Activated CD4-positive, alpha-beta T cell treated with anti-CD3 and anti-CD28 coated beads, Interleukin-2, amount 10 ng/mL, durations not matched to agents 24 days and 14 days (primary cell): Measurements from ENCODE around the gene GRIN3A. TPM values are rescaled to one million over a fixed set of nuclear protein-coding genes. Genes with fewer than 3 reads are reported as not detected.

Experiments
- DNase-seq: peaks from one replicate; pipeline ENCODE4 v3.0.0; 2022
- H3K27ac Mint-ChIP-seq: one replicate; pipeline ENCODE4 v1.8.0; 2022; ENCODE audit warnings: mild to moderate bottlenecking, mixed read lengths
- H3K27me3 Mint-ChIP-seq: one replicate; pipeline ENCODE4 v1.8.0; 2022; ENCODE audit warnings: mixed read lengths
- H3K36me3 Mint-ChIP-seq: one replicate; pipeline ENCODE4 v1.8.0; 2022; ENCODE audit warnings: low read depth, mild to moderate bottlenecking, mixed read lengths
- H3K4me1 Mint-ChIP-seq: one replicate; pipeline ENCODE4 v1.8.0; 2021; ENCODE audit warnings: mixed read lengths
- H3K4me3 Mint-ChIP-seq: one replicate; pipeline ENCODE4 v1.8.0; 2022; ENCODE audit warnings: mild to moderate bottlenecking, moderate library complexity, mixed read lengths
- H3K9me3 Mint-ChIP-seq: one replicate; pipeline ENCODE4 v1.8.0; 2021; ENCODE audit warnings: mixed read lengths
- intact Hi-C: fragments of 100-400 bp; cut with micrococcal nuclease; formaldehyde crosslinking; loops from one replicate; pipeline ENCODE4 v1.15.1; 2023
- total RNA-seq: library from RNA; stranded (reverse); gene quantifications from 2 replicates; pipeline ENCODE4 v1.2.3, GENCODE V29; 2022

Gene GRIN3A
- total RNA-seq, 1 donor from 2014 or later: not detected

DNA sequence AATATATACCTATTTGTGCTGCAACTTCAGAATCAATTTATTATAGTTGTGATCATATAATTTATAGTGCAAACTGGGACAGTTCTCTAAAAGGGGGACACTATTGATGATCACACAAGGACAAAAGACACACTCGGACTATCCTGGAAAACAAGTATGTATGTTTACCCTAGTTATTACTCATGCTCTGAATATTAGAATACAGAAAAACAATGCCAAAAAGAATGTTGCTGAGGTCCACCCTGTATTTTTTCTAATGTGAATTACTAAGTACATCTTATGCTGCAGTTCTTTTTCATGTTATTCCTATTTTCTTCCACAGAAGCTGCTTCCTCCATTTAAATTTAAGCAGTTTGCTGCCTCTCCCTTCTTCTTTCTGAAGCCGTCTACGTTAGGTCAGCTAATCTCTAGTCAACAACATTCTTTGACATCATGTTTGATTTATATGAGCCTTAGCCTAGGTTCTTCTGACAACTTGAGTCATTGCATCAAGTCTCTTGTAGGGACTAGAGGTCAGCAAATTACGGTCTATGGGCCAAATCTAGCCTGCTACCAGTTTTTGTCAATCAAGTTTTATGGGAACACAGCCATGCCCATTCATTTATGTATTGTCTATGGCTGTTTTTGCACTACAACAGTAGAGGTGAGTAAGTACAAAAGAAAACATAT lies 103.6 kb downstream of the GRIN3A start:
- Mint-ChIP-seq H3K4me3 (no peak overlapping the region), H3K27ac (no peak overlapping the region), H3K36me3 (no peaks in the 10 kb centered on the region), H3K27me3 (peaks cover 2% of the 10 kb centered on the region), H3K4me1 (no peaks in the 10 kb centered on the region), H3K9me3 (no peaks in the 10 kb centered on the region)
- intact Hi-C loops: no loop called here
- no peak for DNase-seq

DNA sequence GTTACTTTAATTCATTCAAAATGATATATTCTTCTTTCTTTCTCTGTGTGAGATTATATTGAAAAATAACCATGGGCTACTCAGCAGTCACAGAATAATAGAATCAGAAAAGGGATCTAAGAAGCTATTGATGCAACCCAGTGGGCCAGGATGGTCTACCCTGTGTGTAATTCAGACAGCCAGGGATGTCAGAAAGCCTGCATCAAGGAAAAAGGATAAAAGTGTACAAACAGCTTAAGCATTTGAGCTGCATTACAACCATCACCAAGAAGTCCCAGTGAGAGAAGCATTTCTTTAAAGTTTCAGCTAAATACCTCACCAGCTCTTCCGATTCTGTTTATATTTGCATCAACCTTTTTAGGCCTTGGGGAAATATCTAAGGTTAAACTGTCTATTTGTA lies 105.8 kb downstream of the GRIN3A start:
- no peaks in the 10 kb centered on the region for H3K4me1 Mint-ChIP-seq
- no peaks in the 10 kb centered on the region for H3K36me3 Mint-ChIP-seq
- no peak overlapping the region for H3K27ac Mint-ChIP-seq
- H3K27me3 Mint-ChIP-seq: peaks cover 2% of the 10 kb centered on the region
- H3K4me3 Mint-ChIP-seq: no peak overlapping the region
- intact Hi-C loops: no loop called here
- no peak for DNase-seq
- H3K9me3 Mint-ChIP-seq: no peaks in the 10 kb centered on the region

DNA sequence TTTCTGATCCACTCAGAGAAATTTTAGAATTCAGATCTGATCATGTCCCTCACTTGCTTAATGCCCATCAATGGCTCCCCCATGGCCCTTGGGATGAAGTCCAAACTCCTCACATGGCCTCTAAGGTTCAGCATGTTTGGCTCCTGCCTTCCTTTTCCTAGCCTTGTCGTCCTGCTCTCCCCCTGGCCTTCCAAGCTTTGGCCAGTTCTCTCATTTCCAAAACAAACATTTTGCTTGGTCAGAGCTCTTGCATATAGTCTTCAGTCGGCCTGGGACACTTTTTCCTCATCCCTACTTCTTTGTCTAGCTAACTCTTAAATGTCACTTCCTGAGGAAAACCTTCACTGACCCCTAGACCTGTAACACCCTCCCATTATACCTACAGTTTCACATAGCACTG lies 106.6 kb downstream of the GRIN3A start:
- Mint-ChIP-seq H3K27me3 (peaks cover 2% of the 10 kb centered on the region), H3K36me3 (no peaks in the 10 kb centered on the region), H3K9me3 (no peaks in the 10 kb centered on the region), H3K27ac (no peak overlapping the region), H3K4me3 (no peak overlapping the region), H3K4me1 (no peaks in the 10 kb centered on the region)
- intact Hi-C loops: no loop called here
- no peak for DNase-seq

DNA sequence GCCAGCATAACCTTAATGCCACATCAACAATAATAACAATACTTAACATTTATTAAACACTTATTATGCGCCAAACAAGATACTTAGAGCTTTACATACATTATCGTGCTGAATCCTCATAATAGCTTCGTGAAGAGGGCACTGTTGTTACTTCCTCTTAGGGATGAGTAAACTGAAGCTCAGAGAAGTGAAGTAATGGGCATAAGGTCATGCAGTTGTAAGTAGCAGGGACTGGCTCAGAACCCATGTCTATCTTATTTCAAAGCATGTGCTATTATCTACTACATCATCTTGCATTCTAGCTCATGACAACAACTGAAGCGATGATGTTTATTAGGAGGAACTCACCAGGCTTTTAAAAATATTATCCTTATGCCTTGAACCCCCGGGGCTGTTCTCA lies 108.8 kb downstream of the GRIN3A start:
- Mint-ChIP-seq H3K27me3 (peaks cover 2% of the 10 kb centered on the region), H3K36me3 (no peaks in the 10 kb centered on the region), H3K4me1 (no peaks in the 10 kb centered on the region), H3K4me3 (no peak overlapping the region), H3K9me3 (no peaks in the 10 kb centered on the region), H3K27ac (no peak overlapping the region)
- DNase-seq: no peak
- intact Hi-C loops: no loop called here

DNA sequence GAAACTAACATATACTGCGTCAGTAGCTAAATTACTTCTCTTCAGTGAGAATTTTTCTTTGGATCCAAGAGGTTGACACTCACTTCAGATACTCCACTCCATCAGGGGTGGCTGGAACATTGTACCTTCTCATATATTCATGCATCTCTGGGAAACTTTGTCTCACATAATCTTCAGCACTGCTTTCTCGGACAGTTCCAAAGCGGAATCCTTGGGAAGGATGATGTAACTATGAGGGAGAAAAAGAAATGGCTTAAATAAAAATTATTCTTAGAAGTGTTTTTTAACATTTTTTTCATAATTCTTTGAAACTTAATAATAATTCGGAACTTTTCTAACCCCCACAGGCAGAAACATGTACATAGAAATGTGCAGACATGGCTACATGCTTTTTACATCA lies 110.3 kb downstream of the GRIN3A start:
- no peaks in the 10 kb centered on the region for H3K4me1 Mint-ChIP-seq
- no peak overlapping the region for H3K4me3 Mint-ChIP-seq
- no peaks in the 10 kb centered on the region for H3K36me3 Mint-ChIP-seq
- intact Hi-C loops: no loop called here
- H3K27me3 Mint-ChIP-seq: peaks cover 2% of the 10 kb centered on the region
- no peak for DNase-seq
- H3K9me3 Mint-ChIP-seq: no peaks in the 10 kb centered on the region
- H3K27ac Mint-ChIP-seq: no peak overlapping the region

DNA sequence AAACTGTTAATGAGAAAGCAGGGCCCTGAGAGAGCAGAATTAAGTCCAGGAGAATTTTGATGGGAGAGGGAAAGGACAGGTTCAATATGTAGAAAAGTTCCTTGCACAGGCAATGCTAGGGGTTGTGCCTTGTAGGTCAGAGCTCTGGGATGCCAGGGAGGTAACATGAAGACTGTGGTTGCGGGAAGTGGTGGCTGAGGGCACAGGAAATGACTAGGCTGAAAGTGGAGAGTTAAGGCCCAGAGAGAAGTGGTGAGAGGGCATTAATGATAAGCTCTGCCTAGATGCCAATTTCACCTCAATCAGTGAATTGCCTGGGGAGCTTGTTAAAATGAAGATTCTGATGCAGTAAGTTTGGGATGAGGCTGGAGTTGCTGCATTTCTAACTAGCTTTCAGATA lies 112.2 kb downstream of the GRIN3A start:
- no peaks in the 10 kb centered on the region for H3K36me3 Mint-ChIP-seq

DNA sequence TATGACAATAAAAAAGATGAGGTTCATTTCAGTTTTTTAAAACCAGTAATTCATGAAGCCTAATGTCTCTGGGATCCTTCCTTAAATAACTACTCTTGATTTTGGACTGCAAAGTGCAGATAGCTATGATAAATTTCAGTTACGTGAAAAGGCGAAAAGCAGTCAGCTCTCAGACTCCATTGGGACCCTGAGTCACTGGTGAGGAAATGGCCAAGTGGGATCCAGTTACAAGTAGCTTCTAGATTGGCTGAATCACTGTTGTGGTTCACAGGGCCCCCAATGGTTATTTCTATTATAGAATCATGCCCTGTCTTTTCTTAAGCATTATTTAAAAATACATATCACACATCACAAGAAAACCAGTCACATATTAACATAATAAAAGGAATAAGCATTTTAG lies 112.6 kb downstream of the GRIN3A start:
- H3K4me3 Mint-ChIP-seq: no peak overlapping the region
- no peaks in the 10 kb centered on the region for H3K4me1 Mint-ChIP-seq
- peaks cover 2% of the 10 kb centered on the region for H3K27me3 Mint-ChIP-seq
- DNase-seq: no peak
- no peaks in the 10 kb centered on the region for H3K36me3 Mint-ChIP-seq
- intact Hi-C loops: no loop called here
- H3K27ac Mint-ChIP-seq: no peak overlapping the region
- no peaks in the 10 kb centered on the region for H3K9me3 Mint-ChIP-seq

More for the DNA sequence above, 112.2 kb downstream of the GRIN3A start:
- Mint-ChIP-seq H3K9me3 (no peaks in the 10 kb centered on the region), H3K4me3 (no peak overlapping the region), H3K4me1 (no peaks in the 10 kb centered on the region), H3K27me3 (peaks cover 2% of the 10 kb centered on the region), H3K27ac (no peak overlapping the region)
- DNase-seq: no peak
- intact Hi-C loops: no loop called here

DNA sequence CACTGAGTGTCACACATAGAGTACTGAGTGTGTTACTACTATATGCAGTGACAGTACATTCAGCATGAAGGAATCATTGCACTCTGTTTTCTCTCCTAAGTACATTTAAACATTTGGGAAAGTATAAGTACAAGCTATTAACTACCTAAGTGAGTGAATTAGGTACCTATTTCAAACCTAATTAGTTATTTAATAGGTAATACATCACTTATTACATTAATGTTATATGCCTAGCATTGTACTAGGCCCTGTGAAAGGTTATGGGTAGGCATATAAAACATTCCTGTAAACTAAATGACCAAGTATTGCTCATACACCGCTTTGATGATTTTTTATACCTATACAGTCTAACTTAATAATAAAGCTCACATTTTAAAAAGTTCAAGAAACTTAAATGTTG lies 118.0 kb downstream of the GRIN3A start:
- Mint-ChIP-seq H3K36me3 (no peaks in the 10 kb centered on the region), H3K27me3 (no peaks in the 10 kb centered on the region), H3K27ac (no peak overlapping the region), H3K9me3 (no peaks in the 10 kb centered on the region), H3K4me3 (no peak overlapping the region), H3K4me1 (no peaks in the 10 kb centered on the region)
- no peak for DNase-seq
- intact Hi-C loops: no loop called here

DNA sequence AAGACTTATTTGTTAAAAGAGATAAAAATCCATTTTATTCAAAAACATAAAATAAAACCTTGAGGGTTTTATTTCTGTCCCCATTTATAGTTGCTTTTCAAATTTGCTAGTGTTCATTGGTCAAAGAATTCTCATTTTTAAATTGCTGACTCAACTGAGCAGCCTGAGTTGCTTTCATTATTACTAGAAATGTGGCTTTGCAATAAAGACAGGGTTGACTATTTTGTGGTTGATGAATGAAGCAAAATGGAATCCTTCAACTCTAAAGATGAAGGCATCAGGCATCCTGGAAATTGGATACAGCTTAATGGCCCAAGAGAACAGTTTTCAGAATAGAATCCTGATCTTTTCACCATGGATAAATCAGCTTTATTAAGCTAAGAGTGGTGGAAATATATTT lies 119.7 kb downstream of the GRIN3A start:
- intact Hi-C loops: no loop called here
- H3K4me3 Mint-ChIP-seq: no peak overlapping the region
- DNase-seq: no peak
- no peaks in the 10 kb centered on the region for H3K36me3 Mint-ChIP-seq
- H3K4me1 Mint-ChIP-seq: no peaks in the 10 kb centered on the region
- no peaks in the 10 kb centered on the region for H3K9me3 Mint-ChIP-seq
- no peaks in the 10 kb centered on the region for H3K27me3 Mint-ChIP-seq
- no peak overlapping the region for H3K27ac Mint-ChIP-seq

DNA sequence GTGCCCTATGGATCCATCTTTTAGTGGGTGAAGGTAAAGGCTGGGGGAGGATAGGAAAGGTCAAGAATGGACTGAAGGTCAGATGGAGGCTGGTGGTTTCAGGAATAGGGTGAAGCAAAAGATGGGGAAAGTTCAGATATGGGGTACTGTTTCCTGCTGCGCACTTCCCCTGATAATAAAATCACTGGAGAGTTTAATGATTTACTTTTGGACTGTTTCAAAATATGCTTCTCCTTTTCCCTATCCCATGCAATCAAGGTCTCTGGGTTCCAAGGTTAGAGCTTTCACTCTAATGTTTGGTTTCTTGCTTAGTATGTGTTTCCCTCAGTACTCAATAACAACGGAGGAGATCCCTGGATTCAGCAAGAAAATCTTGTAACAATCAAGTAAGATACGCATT lies 132.9 kb downstream of the GRIN3A start:
- DNase-seq: no peak
- H3K27me3 Mint-ChIP-seq: peaks cover 13% of the 10 kb centered on the region
- peaks cover 2% of the 10 kb centered on the region for H3K4me1 Mint-ChIP-seq
- no peak overlapping the region for H3K4me3 Mint-ChIP-seq
- H3K9me3 Mint-ChIP-seq: no peaks in the 10 kb centered on the region
- intact Hi-C loops: no loop called here
- H3K27ac Mint-ChIP-seq: no peak overlapping the region
- no peaks in the 10 kb centered on the region for H3K36me3 Mint-ChIP-seq

DNA sequence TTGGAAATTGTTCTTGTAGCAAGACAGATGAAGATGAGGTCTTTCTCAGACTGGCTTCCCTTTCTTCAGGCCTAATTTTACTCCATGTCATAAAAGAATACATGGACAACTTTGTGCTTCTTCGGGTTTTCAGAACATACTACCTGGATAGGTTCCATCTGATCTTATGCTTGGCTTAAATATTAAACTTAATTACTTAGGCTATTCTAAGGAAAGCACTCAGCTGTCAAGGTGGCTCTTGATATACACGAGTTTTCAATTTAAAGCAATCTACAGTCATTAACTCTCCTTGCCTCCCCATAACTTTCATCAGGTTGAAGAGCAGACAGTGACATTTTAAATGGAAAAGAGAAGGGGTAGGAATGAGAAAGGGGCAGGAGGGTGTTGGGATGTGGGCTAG lies 134.2 kb downstream of the GRIN3A start:
- H3K4me1 Mint-ChIP-seq: peaks cover 2% of the 10 kb centered on the region
- no peaks in the 10 kb centered on the region for H3K9me3 Mint-ChIP-seq
- no peak overlapping the region for H3K27ac Mint-ChIP-seq
- H3K4me3 Mint-ChIP-seq: no peak overlapping the region
- intact Hi-C loops: loop anchor here (5.0 kb wide), 1 partner anchor 123 kb away; no protein-coding TSS in a partner anchor
- DNase-seq: no peak
- peaks cover 19% of the 10 kb centered on the region for H3K27me3 Mint-ChIP-seq
- H3K36me3 Mint-ChIP-seq: no peaks in the 10 kb centered on the region

DNA sequence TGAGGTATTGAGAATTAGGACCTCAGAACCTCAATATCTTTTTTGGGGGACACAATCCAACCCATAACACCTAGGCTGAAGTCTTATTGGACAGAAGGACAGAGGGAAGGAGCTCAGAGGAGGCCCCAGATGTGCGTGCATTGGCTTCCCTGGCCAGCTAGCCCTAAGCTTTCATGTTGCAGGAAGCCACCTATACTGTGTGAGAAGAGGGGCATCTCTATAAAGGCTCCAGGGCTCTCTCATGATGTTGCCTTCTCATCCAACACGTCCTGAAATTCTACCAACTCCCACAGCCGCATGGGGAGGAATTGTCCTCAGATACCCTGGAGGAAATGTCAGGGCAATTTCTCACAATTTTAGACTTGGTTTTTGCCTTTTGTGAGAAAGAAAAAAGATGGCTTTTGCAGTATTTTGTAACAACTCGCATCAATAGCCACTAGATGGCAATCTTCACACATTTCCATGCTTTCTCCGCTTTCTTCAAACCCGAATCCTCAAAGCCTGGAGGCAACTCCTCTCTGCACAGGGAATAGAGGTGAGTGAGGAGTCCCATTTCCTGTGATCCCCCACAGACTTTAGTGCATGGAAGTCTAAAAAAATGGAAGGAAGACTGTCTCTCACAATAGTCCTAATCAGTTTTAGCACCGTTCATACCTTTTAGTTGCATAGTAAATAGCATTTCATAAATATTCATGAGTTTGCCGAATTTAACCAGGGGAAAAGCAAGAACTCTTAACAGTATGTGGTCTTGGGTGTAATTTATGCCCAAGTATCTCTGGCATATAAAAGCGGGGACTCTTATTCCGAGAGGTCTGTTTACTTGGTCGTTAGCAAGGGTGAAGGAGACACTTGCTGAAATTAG lies 136.3 kb downstream of the GRIN3A start:
- no peaks in the 10 kb centered on the region for H3K36me3 Mint-ChIP-seq
- no peaks in the 10 kb centered on the region for H3K9me3 Mint-ChIP-seq
- H3K4me3 Mint-ChIP-seq: no peak overlapping the region
- no peak overlapping the region for H3K27ac Mint-ChIP-seq
- DNase-seq: peak; percentile 66
- peaks cover 24% of the 10 kb centered on the region for H3K27me3 Mint-ChIP-seq
- intact Hi-C loops: loop anchor here (5.0 kb wide), 1 partner anchor 125 kb away; no protein-coding TSS in a partner anchor
- H3K4me1 Mint-ChIP-seq: peaks cover 2% of the 10 kb centered on the region

DNA sequence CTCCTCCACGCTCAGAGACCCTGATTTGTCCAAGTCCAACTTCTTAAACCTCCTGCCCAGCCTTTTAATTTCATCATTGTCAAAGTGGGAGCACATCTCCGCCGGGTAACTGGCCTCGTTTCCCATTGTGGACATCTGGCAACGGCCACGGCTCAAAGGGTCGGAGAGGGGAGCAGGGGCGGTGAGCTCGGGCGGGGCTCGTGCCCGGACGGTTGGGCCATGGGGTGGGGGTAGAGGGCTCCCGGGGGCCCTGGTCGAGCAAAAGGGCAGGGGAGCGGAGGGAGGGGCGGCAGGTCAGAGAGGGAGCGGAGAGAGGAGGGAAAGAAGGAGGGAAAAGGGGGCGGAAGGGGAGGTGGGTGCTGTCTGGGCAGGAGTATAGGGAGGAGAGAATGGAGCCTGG lies 143.7 kb downstream of the GRIN3A start, which contains the start of gene PPP3R2:
Gene PPP3R2, minus strand, starts transcription at position 174 of the 400 bp plus-strand sequence. Its CDS starts 48 bp downstream, at position 126.
- H3K4me3 Mint-ChIP-seq: no peak within 1 kb of the TSS
- intact Hi-C loops: no loop called here
- H3K36me3 Mint-ChIP-seq: no peaks in the 10 kb centered on the region
- no peak for DNase-seq
- no peak within 1 kb of the TSS for H3K27ac Mint-ChIP-seq
- H3K4me1 Mint-ChIP-seq: no peaks in the 10 kb centered on the region
- H3K27me3 Mint-ChIP-seq: peaks cover 10% of the 10 kb centered on the region
- H3K9me3 Mint-ChIP-seq: no peaks in the 10 kb centered on the region

DNA sequence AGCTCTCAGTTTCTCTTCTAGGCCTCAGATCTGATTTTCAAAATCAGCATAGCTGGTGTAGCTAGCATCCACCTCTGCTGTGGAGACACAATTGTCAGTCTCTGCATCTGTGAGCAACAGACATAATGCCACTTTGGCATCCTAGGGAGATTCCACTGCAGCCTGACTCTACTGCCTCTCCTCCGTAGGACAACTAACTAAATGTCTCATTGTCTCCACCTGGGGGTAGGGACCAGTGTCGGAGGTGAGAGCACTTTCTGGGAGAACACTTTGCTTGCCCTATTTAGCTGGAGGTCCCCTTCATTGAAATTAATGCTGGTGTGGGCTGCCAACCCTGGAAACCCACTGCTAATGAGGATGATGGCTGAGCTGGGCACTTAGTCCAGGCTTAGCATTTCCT lies 145.1 kb downstream of the GRIN3A start:
- Mint-ChIP-seq H3K27ac (no peak overlapping the region), H3K9me3 (no peaks in the 10 kb centered on the region), H3K36me3 (no peaks in the 10 kb centered on the region), H3K4me1 (no peaks in the 10 kb centered on the region), H3K4me3 (no peak overlapping the region), H3K27me3 (peaks cover 6% of the 10 kb centered on the region)
- intact Hi-C loops: no loop called here
- DNase-seq: no peak
